Measurements from ENCODE around the gene GPR37L1.

The GPR37L1 gene

GRCh38 chr1:202149566-202149965 lies 26.8 kb downstream of the GPR37L1 start:
- H3K4me3 ChIP-seq (ENCODE audit: low read length), result no peak overlapping the region
- DNase-seq (ENCODE audit: low read depth, low spot score), result no peak

- H3K4me3 ChIP-seq (ENCODE audit: low read length), result no peak overlapping the region
- no peak for DNase-seq (ENCODE audit: low read depth, low spot score)
Measured at GRCh38 chr1:202150187-202150586, 27.5 kb downstream of the GPR37L1 start.

GRCh38 chr1:202150602-202151001 lies 27.9 kb downstream of the GPR37L1 start:
- H3K4me3 ChIP-seq (ENCODE audit: low read length), result no peak overlapping the region

GRCh38 chr1:202151045-202151444 lies 28.3 kb downstream of the GPR37L1 start:
- no peak for DNase-seq (ENCODE audit: low read depth, low spot score)

More at GRCh38 chr1:202150602-202151001, 27.9 kb downstream of the GPR37L1 start:
- no peak for DNase-seq (ENCODE audit: low read depth, low spot score)

GRCh38 chr1:202152399-202152798 lies 29.7 kb downstream of the GPR37L1 start:
- DNase-seq (ENCODE audit: low read depth, low spot score), result no peak
- no peak overlapping the region for H3K4me3 ChIP-seq (ENCODE audit: low read length)

More at GRCh38 chr1:202151045-202151444, 28.3 kb downstream of the GPR37L1 start:
- H3K4me3 ChIP-seq (ENCODE audit: low read length), result no peak overlapping the region

GRCh38 chr1:202153284-202153683 lies 30.6 kb downstream of the GPR37L1 start:
- no peak overlapping the region for H3K4me3 ChIP-seq (ENCODE audit: low read length)
- no peak for DNase-seq (ENCODE audit: low read depth, low spot score)

GRCh38 chr1:202154148-202154765 lies 31.5 kb downstream of the GPR37L1 start:
- no peak for DNase-seq (ENCODE audit: low read depth, low spot score)
- H3K4me3 ChIP-seq (ENCODE audit: low read length), result no peak overlapping the region

- H3K4me3 ChIP-seq (ENCODE audit: low read length), result no peak overlapping the region
- peak; percentile 60 for DNase-seq (ENCODE audit: low read depth, low spot score)
Measured at GRCh38 chr1:202154766-202155477, 32.2 kb downstream of the GPR37L1 start.

GRCh38 chr1:202155478-202156021 lies 32.8 kb downstream of the GPR37L1 start:
- no peak for DNase-seq (ENCODE audit: low read depth, low spot score)
- no peak overlapping the region for H3K4me3 ChIP-seq (ENCODE audit: low read length)

GRCh38 chr1:202156590-202156989 lies 33.9 kb downstream of the GPR37L1 start:
- DNase-seq (ENCODE audit: low read depth, low spot score), result no peak
- no peak overlapping the region for H3K4me3 ChIP-seq (ENCODE audit: low read length)

- peak overlapping the region; percentile 79; the same call in 1 of the 2 replicates for H3K4me3 ChIP-seq (ENCODE audit: low read length)
- DNase-seq (ENCODE audit: low read depth, low spot score), result no peak
Measured at GRCh38 chr1:202157945-202158344, 35.2 kb downstream of the GPR37L1 start.

GRCh38 chr1:202158810-202159533 lies 36.3 kb downstream of the GPR37L1 start:
- peak overlapping the region; percentile 79 for H3K4me3 ChIP-seq (ENCODE audit: low read length)
- DNase-seq (ENCODE audit: low read depth, low spot score), result no peak

- peak; percentile 76 for DNase-seq (ENCODE audit: low read depth, low spot score)
Measured at GRCh38 chr1:202159534-202160371, 37.0 kb downstream of the GPR37L1 start.

GRCh38 chr1:202160377-202160940 lies 37.7 kb downstream of the GPR37L1 start, which contains the start of gene PTPN7:
TSS of gene PTPN7 (minus strand) at chr1:202160602. CDS start at chr1:202159402, 1,200 bp downstream.
- peak within 1 kb of the TSS; percentile 79 for H3K4me3 ChIP-seq (ENCODE audit: low read length)
- peak; percentile 89 for DNase-seq (ENCODE audit: low read depth, low spot score)

More at GRCh38 chr1:202159534-202160371, 37.0 kb downstream of the GPR37L1 start:
- peak overlapping the region; percentile 79 for H3K4me3 ChIP-seq (ENCODE audit: low read length)

GRCh38 chr1:202161151-202162046 lies 38.7 kb downstream of the GPR37L1 start:
- no peak for DNase-seq (ENCODE audit: low read depth, low spot score)
- H3K4me3 ChIP-seq (ENCODE audit: low read length), result peak overlapping the region; percentile 79

GRCh38 chr1:202162047-202162417 lies 39.3 kb downstream of the GPR37L1 start:
- peak overlapping the region; percentile 79 for H3K4me3 ChIP-seq (ENCODE audit: low read length)
- DNase-seq (ENCODE audit: low read depth, low spot score), result peak; percentile 77

- H3K4me3 ChIP-seq (ENCODE audit: low read length), result peak overlapping the region; percentile 79
- DNase-seq (ENCODE audit: low read depth, low spot score), result no peak
Measured at GRCh38 chr1:202162418-202163280, 39.9 kb downstream of the GPR37L1 start.

Measured in Jurkat, Clone E6-1 (cell line).